ENCODE data around the gene MN1. TPM values are rescaled to one million over a fixed set of nuclear protein-coding genes. Genes with fewer than 3 reads are reported as not detected.

MN1 gene
- total and polyA plus RNA-seq, 2 of the 4 experiments (the other 2 are of a cell fraction), result 0.36 to 1.3 TPM

DNA sequence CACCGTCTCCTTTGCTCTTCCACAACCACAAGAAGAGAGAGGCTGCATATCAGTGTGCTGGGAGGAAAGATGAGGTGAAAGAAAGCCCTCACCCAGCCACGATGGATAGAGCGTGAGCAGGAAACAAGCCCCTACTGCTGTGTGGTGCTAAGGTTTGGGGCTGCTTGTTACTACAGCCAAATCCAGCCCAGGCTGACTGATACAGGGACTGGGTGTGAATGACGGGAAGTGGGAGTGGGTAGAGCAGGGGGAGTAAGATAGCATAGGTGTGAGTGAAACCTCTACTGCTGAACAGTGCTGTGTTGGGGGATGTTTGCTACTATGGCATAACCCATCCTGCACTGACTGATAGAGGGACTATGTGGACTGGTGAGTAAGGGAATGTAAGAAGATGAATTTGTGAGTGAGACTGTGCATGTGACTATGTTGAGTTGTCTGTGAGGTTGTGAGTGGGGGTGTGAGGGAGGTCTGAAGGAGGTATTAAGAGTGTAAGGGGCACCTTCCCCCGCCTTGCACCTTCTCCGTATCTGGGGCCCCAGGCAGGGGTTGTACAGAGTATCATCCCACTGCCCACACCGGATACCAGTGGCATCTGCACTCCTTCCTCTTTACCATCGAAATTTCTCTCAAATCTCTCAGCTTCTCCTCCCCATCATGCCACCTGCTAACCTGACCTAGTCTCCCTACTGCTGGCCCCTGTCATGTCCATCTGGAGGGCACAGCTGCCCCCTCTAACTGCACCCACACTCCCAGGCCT lies 91.5 kb downstream of the MN1 start:
- no peak overlapping the region for H3K14ac ChIP-seq (replicated peaks; ENCODE audit: low read depth, low read length)
- H3K23ac ChIP-seq (ENCODE audit: low read depth, low read length), result no peak overlapping the region
- DNase-seq (no peak), ATAC-seq (ENCODE audit: low read depth) (no peak)
- H3K9me3 ChIP-seq (ENCODE audit: control insufficient read depth, insufficient read depth, low read length), result no peaks in the 10 kb centered on the region
- no peak overlapping the region for H3K27ac ChIP-seq (ENCODE audit: insufficient read depth, low read length)
- no peak overlapping the region for H4K5ac ChIP-seq (ENCODE audit: low read depth, low read length)
- BruUV-seq (replicated peaks), result no TSS peak
- TF ChIP-seq CTCF (conservative IDR thresholded peaks at IDR 0.05; ENCODE audit: low read depth, low read length), result no peak
- no peak for TF ChIP-seq FOS (IDR thresholded peaks at IDR 0.05; ENCODE audit: low read depth, low read length)
- no peak for TF ChIP-seq RAD21 (IDR thresholded peaks at IDR 0.05; ENCODE audit: low read length)
- TF ChIP-seq CEBPB (IDR thresholded peaks at IDR 0.05; ENCODE audit: low read depth, low read length), result no peak
- no peak for TF ChIP-seq MAFK (IDR thresholded peaks at IDR 0.05; ENCODE audit: low read depth, low read length)
- no peak for TF ChIP-seq RCOR1 (IDR thresholded peaks at IDR 0.05; ENCODE audit: insufficient replicate concordance, low read length)
- TF ChIP-seq BHLHE40 (IDR thresholded peaks at IDR 0.05; ENCODE audit: low read depth, low read length), result no peak
- TF ChIP-seq USF2 (IDR thresholded peaks at IDR 0.05; ENCODE audit: low read depth, low read length), result no peak
- TF ChIP-seq, protein P1, sequence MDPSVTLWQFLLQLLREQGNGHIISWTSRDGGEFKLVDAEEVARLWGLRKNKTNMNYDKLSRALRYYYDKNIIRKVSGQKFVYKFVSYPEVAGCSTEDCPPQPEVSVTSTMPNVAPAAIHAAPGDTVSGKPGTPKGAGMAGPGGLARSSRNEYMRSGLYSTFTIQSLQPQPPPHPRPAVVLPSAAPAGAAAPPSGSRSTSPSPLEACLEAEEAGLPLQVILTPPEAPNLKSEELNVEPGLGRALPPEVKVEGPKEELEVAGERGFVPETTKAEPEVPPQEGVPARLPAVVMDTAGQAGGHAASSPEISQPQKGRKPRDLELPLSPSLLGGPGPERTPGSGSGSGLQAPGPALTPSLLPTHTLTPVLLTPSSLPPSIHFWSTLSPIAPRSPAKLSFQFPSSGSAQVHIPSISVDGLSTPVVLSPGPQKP (IDR thresholded peaks at IDR 0.05; ENCODE audit: borderline replicate concordance, low read depth, low read length), result no peak
- no peak for TF ChIP-seq POLR2A (IDR thresholded peaks at IDR 0.05; ENCODE audit: low read depth, low read length)
- TF ChIP-seq RFX5 (IDR thresholded peaks at IDR 0.05; ENCODE audit: low read depth, low read length), result no peak
- dilution Hi-C loops (cut with HindIII; ENCODE audit: low sequenced_read_pairs, unreplicated experiment) (no loop called here), intact Hi-C loops (cut with micrococcal nuclease) (no loop called here), in situ Hi-C loops (cut with MboI; ENCODE audit: low sequenced_read_pairs) (no loop called here)
- H3K4me3 ChIP-seq (ENCODE audit: insufficient read depth, low read depth, low read length), result no peak overlapping the region
- CTCF ChIA-PET, result no interaction called here
- no peaks in the 10 kb centered on the region for H3K4me1 ChIP-seq (ENCODE audit: control insufficient read depth, insufficient read depth, low read length)
- no peak overlapping the region for H3K9ac ChIP-seq (ENCODE audit: low read depth, low read length)
- peaks cover 26% of the 10 kb centered on the region for H3K27me3 ChIP-seq (ENCODE audit: control insufficient read depth, insufficient read depth, low read length)
- POLR2A ChIA-PET (ENCODE audit: unreplicated experiment), result no interaction called here
- no peak overlapping the region for H3K56ac ChIP-seq (ENCODE audit: extremely low read depth, insufficient read depth, low read length)
- WGBS, 2 experiments (ENCODE audit: extremely low coverage in 2 of 2, insufficient read length in 1 of 2), result 48% methylated on average over 4 of the region's 8 CpGs; no CpG with 5 or more reads in 1 of the 2 experiments
- H2AK9ac ChIP-seq (replicated peaks; ENCODE audit: low read depth, low read length, poor library complexity), result no peak overlapping the region
- no peaks in the 10 kb centered on the region for H4K20me1 ChIP-seq (ENCODE audit: insufficient read depth, low read length)
- no peak overlapping the region for H2AFZ ChIP-seq (replicated peaks; ENCODE audit: low read length, poor library complexity)
- H2BK120ac ChIP-seq (ENCODE audit: low read depth, low read length), result no peak overlapping the region
- no peak overlapping the region for H3K4ac ChIP-seq (ENCODE audit: low read depth, low read length)
- no peak overlapping the region for H4K8ac ChIP-seq (ENCODE audit: low read depth in 2 of 2, low read length in 2 of 2)
- H2BK15ac ChIP-seq (ENCODE audit: low read depth, low read length), result no peak overlapping the region
- no peak overlapping the region for H3K4me2 ChIP-seq (ENCODE audit: low read depth, low read length)
- H2BK20ac ChIP-seq (ENCODE audit: low read depth, low read length), result no peak overlapping the region
- no peaks in the 10 kb centered on the region for H3K79me1 ChIP-seq (ENCODE audit: low read depth in 1 of 2, low read length in 2 of 2)
- no peak overlapping the region for H2AK5ac ChIP-seq (ENCODE audit: low read depth, low read length)
- no peak overlapping the region for H2BK5ac ChIP-seq (ENCODE audit: low read depth, low read length, poor library complexity, severe bottlenecking)
- H3K36me3 ChIP-seq (ENCODE audit: control insufficient read depth, insufficient read depth, low read length), result no peaks in the 10 kb centered on the region
- H4K91ac ChIP-seq (ENCODE audit: insufficient read depth, low read depth, low read length), result no peak overlapping the region
- no peak overlapping the region for H3K18ac ChIP-seq (ENCODE audit: low read depth, low read length)
- H3K9me1 ChIP-seq (ENCODE audit: insufficient read depth, low read length), result peaks cover 3% of the 10 kb centered on the region; the same call in 1 of the 2 replicates
